Hepatocyte (in vitro differentiated cells): ENCODE results near the gene SEMA4G.

Source experiments
- EZH2 ChIP-seq: fragments of 200-600 bp; sonication (generic); IDR thresholded peaks from 2 replicates; pipeline ENCODE4 v1.6.1; 2016; ENCODE audit warnings: antibody characterized with exemption, mild to moderate bottlenecking, borderline replicate concordance
- EZH2phosphoT487 ChIP-seq: fragments of 200-600 bp; sonication (generic); IDR thresholded peaks from one replicate; pipeline ENCODE4 v1.6.1; 2018; ENCODE audit warnings: antibody characterized with exemption, mild to moderate bottlenecking, low read depth, moderate library complexity; ENCODE audit not compliant: unreplicated experiment, severe bottlenecking
- TF ChIP-seq, protein P1 (sequence below): fragments of 200-600 bp; sonication (generic); IDR thresholded peaks from 2 replicates; pipeline ENCODE4 v1.5.1; 2016; ENCODE audit warnings: antibody characterized with exemption, mild to moderate bottlenecking; ENCODE audit not compliant: poor library complexity

DNA sequence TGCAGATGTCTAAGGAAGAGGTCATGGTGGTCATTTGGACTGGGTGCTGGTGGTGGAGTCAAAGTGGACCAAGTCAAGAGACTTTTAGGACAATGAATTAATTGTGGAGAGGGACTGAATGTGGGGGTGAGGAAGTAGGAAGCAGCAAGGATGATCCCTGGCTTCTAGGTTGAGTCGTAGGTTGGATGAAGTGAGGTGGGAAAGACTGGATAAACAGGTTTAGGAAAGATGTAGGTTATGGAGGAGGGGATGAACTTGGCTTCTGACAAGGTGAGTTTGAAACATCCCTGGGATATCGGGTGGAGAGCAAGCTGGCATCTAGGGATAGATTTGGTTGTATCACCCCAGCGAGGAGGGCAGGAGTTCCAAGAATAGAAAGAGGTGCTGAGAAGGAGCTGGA, 7.6 kb downstream of the SEMA4G start:
- TF ChIP-seq EZH2 = no peak
- TF ChIP-seq, protein P1, sequence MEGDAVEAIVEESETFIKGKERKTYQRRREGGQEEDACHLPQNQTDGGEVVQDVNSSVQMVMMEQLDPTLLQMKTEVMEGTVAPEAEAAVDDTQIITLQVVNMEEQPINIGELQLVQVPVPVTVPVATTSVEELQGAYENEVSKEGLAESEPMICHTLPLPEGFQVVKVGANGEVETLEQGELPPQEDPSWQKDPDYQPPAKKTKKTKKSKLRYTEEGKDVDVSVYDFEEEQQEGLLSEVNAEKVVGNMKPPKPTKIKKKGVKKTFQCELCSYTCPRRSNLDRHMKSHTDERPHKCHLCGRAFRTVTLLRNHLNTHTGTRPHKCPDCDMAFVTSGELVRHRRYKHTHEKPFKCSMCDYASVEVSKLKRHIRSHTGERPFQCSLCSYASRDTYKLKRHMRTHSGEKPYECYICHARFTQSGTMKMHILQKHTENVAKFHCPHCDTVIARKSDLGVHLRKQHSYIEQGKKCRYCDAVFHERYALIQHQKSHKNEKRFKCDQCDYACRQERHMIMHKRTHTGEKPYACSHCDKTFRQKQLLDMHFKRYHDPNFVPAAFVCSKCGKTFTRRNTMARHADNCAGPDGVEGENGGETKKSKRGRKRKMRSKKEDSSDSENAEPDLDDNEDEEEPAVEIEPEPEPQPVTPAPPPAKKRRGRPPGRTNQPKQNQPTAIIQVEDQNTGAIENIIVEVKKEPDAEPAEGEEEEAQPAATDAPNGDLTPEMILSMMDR = no peak
- TF ChIP-seq EZH2phosphoT487 = no peak
